ENCODE results near the gene SPAG16.

GRCh38 chr2:213285404-213285803, 1.1 kb downstream of the SPAG16 start:
- TF ChIP-seq CTCF (IDR thresholded peaks at IDR 0.05) (no peak), POLR2A (IDR thresholded peaks at IDR 0.05) (no peak)

Measured in body of pancreas (tissue), 4 donors.